GM19395 (cell line): ENCODE results near the gene NIP7.

Experiments
- ATAC-seq: cut with Tn5 transposase; IDR thresholded peaks from one replicate; pipeline ENCODE4 v1.9.1; 2021; ENCODE audit warnings: mild to moderate bottlenecking, moderate library complexity; ENCODE audit not compliant: unreplicated experiment

NIP7 gene

DNA sequence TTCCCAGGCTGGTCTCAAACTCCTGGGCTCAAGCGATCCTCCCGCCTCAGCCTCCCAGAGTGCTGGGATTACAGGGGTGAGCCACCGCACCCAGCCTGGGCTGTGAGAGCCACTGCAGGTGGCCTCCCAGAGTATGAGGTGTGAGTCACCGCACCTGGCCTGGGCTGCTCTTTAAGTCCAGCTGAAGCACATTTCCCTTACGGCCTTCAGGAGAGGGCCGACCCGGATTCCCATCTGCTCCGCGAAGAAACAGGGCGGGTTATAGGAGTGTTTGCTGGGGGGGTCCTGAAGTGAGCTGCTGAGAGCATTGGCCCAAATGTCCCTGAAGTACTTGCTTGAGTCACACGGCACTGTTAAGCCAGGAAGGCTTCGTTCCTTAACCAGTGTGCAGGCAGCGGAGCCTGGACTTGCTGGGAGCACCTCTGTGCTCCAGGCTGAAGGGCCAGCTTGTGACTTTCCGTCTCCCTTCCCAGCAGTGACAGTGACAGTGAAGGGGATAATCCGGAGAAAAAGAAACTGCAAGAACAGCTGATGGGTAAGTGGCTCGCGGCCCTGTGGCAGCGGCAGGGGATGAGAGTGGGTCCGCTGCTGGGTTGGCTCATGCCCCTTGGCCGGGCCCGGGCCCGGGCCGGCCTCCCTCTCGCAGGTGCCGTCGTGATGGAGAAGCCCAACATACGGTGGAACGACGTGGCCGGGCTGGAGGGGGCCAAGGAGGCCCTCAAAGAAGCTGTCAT is 21.2 kb upstream of the NIP7 start:
- ATAC-seq: no peak

DNA sequence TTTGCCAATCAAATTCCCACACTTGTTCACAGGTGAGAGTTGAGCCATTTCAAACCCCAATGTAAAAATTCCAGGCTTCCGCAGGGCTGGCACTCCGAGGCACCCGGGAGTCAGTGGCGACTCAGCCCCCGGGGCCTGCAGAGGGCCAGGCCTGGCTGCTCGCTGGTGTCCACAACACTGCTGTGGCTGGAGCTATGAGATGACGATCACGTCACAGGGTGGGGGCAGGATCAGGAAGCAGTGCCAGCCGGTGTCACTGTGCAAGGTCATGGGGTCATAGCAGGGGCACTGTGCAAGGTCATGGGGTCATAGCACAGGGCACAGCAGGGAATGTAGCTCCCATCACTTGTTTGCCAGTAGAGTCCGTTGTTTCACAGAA is 20.7 kb upstream of the NIP7 start:
- no peak for ATAC-seq

DNA sequence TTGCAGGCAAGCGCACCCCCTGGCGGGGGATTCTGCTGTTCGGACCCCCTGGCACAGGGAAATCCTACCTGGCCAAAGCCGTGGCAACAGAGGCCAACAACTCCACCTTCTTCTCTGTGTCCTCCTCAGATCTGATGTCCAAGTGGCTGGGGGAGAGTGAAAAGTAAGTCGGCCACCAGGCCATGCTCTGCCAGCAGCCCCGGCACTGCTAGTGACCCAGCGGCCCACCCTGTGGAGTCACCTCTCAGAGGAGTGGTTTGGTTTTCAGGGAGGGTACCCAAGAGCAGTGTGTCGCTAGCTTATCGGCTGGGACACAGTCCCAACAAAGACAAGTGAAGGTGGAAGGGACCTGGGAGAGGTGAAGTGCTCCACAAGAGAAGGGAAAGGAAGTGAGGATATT is 20.2 kb upstream of the NIP7 start:
- no peak for ATAC-seq

GRCh38 chr16:69319826-69320739 is 19.5 kb upstream of the NIP7 start:
- ATAC-seq: no peak

DNA sequence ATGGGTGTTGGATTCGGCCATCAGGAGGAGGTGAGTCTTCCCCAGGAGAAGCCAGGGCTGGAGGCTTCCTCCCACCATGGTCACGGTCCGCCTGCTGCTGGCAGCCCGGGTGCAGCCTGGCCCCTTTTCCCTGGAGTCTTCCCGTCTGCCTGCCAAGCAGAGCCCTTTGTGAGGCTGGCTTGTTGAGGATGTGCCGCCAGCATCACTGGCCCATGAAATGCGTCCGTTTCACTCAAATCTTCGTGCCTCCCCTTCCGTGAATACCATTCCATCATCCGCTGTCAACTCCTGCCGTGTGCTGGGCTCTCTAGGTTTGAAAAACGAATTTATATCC is 18.9 kb upstream of the NIP7 start:
- no peak for ATAC-seq

DNA sequence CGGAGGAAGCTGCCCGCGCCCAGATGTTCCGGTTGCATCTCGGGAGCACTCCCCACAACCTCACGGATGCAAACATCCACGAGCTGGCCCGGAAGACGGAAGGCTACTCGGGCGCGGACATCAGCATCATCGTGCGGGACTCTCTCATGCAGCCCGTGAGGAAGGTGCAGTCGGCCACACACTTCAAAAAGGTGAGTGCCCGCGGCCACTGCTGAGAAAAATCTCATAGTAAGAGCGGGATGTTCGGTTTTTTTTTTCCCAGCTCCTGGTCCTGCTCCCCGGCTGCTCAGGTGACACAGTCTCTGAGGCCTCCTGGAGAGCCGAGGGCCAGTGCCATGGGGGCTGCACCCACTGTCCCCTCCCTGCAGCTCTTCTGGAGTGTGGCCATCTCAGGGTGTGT is 18.5 kb upstream of the NIP7 start:
- ATAC-seq: no peak

DNA sequence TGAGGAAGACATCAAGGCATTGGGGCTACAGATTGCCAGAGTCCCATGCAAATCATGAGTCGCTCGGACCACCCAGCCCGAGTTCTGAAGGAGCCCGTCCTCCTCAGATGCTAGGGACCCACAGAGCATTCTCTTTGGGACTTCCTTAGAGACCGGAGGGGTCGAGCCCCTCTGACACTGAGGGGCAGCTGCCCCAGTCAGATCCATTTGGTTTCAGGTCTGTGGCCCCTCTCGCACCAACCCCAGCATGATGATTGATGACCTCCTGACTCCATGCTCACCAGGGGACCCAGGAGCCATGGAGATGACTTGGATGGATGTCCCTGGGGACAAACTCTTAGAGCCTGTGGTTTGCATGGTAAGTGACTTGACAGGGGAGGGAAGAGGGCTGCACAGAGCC is 17.2 kb upstream of the NIP7 start:
- no peak for ATAC-seq

GRCh38 chr16:69323415-69323814 is 16.2 kb upstream of the NIP7 start:
- no peak for ATAC-seq

GRCh38 chr16:69324013-69324531 is 15.5 kb upstream of the NIP7 start:
- ATAC-seq: no peak

DNA sequence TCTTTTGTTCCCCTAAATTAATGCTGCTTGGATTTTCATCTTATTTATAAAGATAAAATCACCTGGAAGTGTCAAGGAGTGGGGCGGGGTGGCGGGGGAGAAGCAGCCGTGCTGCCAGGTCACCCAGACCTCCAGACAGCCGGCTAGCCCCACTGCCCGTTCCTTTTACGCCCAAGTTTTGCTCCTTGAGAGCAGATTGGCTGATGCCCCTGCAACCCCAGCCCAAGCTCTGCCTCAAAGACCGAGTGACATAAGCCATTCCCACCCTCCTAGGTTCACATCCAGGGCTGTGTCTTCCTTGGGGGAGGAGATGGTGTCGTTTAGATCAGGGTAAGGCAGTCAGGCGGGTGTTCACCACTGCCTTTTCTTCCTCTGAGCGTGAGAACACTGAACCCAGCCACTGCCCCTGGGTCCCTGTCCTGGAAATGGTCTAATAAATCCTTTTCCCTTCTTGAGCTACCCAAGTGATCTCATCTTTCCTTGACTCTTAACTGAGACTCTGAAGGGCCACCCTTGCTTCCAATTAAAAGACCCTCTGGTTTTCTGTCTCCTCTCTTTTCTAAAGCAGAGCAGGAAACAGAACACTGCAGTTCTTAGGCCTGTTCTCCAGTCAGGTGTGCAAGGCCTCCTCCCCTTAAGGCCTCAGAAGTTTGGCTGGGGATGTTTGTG is 14.9 kb upstream of the NIP7 start:
- ATAC-seq: no peak

DNA sequence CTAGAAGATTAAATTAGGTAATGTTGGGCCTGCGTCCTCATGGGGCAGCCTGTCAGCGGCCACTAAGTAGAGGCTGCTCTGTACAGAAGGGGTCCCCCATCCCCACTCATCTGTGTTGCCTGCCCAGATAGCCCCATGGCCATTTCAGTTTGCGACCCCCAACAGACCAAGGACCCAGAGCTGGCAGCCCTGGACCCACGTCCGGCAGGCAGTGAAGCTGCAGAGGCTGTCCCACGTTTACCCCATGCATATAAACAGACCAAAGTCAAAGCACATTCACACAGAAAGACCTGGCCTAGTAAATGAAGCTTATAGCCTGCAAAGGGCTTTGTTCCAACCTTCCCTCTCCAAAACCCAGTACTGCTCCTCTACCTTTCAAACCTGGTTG is 13.8 kb upstream of the NIP7 start:
- ATAC-seq: no peak

GRCh38 chr16:69326172-69326873 is 13.2 kb upstream of the NIP7 start:
- no peak for ATAC-seq

DNA sequence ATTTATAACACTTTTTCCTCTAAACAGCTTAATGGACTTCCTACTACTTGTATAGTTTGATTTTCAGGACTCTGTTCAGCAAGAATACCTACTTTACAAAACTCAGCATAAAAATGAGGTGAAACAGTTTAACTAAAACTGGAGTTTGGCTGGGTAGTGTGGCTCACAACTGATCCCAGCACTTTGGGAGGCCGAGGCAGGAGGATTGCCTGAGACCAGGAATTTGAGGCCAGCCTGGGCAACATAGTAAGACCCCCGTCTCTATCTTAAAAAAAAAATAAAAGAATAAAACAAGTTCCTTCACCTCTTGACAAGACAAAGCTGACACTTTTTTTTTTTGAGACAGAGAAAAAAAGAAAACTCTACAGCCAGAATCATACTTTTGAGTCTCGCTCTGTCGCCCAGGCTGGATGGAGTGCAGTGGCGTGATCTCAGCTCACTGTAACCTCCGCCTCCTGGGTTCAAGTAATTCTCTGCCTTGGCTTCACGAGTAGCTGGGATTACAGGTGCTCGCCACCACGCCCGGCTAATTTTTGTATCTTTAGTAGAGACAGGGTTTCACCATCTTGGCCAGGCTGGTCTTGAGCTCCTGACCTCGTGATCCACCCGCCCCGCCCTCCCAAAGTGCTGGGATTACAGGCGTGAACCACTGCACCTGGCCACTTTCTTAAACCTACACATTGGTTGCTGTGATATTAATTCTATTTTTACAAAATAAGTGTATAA is 11.8 kb upstream of the NIP7 start:
- no peak for ATAC-seq

DNA sequence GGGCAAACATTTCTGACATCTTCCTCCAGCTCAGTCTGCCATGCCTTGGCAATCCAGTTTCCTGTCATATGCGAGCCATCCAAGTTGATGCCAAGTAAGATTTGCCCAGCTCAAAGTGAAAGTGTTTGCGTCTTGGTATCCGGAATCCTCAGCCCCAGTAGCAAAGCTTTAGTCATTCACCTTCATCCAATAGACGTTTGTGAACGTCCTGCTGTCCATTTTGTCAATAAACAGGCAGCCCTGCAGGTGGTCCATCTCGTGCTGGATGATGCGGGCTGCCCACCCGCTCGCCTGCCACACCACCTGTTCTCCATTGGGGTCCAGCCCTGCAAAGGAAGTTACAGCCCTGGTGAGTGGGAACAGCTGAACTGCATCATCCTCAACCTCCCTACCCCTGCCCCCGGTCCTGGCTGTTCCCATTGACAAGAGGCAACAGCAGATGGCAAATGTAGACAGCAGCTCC is 10.7 kb upstream of the NIP7 start:
- ATAC-seq: no peak

DNA sequence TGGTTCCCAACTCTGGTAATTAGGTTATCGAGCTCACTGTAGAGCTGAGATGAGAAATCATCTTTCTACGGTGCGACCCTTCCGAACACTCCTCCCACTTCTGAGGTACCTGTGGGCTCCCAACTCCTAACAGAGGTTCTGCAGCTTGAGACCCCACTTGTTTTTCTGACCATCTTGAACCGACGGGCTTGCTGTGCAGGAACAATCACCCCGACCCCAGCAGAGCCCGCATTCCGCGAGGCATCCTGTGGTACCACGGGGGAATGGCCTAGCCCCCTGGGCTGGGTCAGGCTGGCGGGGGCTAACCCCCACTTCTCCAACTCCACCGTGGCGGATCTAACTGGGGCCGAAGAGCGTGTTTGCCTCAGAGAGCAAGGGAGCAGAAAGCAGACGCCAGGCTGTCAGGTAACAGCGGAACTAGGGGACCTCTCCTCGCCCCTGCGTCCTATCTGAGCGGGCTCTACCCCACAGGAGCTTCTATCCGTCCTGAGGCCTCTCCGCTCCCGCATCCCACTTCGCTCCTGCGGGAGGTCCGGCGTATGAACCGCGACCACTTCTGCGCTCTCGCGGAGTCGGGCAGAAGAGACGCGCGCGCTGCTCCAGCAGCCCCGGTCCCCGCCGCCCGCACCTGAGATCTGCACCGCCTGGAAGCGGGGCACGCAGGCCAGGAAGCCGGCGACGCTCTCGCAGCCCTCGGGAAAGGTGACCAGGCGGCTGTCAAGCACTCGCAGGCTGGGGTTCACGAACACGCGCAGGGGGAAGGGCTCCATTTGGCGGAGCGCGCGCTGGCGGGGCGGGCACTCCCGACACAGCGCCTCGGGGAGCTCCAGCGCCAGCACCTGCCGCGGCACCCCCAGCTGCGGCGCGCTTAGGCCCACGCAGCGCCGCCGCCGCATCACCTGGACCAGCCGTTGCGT is 9.9 kb upstream of the NIP7 start:
- peak; percentile 39 for ATAC-seq

DNA sequence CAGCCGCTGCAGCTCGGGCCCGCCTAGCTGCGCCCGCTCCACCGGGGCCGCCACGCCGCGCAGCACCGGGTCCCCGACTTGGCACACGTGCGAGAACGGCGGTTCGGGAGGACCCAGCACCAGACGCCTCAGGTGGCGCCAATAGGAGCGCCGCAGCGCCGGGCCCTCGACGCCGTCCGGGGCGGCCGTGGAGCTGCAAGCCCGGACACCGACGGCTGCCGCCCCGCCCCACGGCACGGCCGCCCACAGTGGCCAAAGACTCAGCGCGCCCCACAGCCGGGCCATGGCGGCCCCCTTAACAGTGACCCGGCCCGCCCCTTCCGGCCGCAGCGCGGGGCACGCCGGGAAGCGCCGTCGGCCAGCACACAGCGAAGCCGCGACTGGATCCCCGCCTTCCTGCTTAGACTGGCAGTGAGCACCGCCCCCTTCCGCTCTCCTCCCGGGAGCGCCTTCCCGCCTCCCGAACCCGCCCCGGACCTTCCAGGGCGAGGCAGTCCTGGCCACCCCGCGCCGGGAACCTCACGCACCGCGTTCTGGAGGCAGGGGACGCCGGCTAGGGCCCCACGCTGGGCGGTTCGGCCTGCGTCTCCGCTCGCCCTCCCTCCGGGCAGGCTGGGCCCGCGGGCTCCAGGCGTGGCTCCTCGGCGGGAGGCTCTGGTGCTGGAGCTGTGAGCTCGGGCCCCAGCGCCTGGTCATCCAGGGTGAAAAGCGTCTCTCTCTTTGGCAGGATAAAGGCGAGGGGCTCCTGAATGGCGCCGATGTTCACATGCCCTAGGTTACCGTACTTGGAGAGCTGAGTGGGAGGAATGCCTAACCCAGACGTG is 9.1 kb upstream of the NIP7 start, which contains the start of gene PDF:
Gene PDF (minus strand): TSS at position 303 of the 824 bp plus-strand sequence. CDS start 18 bp downstream, at position 285.
- peak; percentile 92 for ATAC-seq

DNA sequence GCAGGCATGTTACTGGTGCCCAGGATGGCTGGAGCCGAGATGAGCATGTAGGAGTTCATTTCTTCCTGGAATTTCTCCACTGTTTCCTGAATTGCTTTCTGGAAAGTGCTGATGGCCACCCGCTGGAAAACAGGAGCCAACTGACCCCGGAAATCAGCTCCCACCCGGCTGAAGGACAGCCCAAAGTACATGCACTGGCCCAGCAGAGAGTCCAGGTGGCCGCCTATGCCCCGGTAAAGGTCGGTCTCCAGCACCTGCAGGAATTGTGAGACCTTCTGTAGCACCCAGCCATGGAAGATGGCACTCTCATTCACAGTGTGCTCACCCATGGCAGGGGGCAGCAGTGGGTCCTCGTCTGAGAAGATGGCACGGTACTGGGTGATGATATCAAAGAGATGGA is 4.9 kb upstream of the NIP7 start:
- ATAC-seq: no peak

- no peak for ATAC-seq
Observed at GRCh38 chr16:69338557-69339288, 849 bp upstream of the NIP7 start.
